Thyroid gland (tissue), 4 donors: Measurements from ENCODE around the gene KAZALD1.

Experiments used
- POLR2A ChIP-seq, 2 donors: fragments of 450-650 bp; IDR thresholded peaks; one replicate each; pipeline ENCODE4 v1.6.1; 2017; ENCODE audit warnings: antibody characterized with exemption in 2 of 2, mild to moderate bottlenecking in 2 of 2, moderate library complexity in 1 of 2
- TF ChIP-seq, protein P1 (sequence below), 6 experiments: fragments of 200-600 bp in 3 of 6; fragments of 450-650 bp in 3 of 6; sonication (generic) in 3 of 6; IDR thresholded peaks; one replicate each; pipeline ENCODE4 v1.5.1; 2016 to 2019; ENCODE audit warnings: antibody characterized with exemption in 6 of 6, mild to moderate bottlenecking in 2 of 6, inconsistent platforms in 1 of 6, moderate library complexity in 1 of 6

GRCh38 chr10:101111547-101111946 is 49.8 kb downstream of the KAZALD1 start:
- TF ChIP-seq, protein P1, sequence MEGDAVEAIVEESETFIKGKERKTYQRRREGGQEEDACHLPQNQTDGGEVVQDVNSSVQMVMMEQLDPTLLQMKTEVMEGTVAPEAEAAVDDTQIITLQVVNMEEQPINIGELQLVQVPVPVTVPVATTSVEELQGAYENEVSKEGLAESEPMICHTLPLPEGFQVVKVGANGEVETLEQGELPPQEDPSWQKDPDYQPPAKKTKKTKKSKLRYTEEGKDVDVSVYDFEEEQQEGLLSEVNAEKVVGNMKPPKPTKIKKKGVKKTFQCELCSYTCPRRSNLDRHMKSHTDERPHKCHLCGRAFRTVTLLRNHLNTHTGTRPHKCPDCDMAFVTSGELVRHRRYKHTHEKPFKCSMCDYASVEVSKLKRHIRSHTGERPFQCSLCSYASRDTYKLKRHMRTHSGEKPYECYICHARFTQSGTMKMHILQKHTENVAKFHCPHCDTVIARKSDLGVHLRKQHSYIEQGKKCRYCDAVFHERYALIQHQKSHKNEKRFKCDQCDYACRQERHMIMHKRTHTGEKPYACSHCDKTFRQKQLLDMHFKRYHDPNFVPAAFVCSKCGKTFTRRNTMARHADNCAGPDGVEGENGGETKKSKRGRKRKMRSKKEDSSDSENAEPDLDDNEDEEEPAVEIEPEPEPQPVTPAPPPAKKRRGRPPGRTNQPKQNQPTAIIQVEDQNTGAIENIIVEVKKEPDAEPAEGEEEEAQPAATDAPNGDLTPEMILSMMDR (IDR thresholded peaks at IDR 0.05), result no peak
- TF ChIP-seq POLR2A (IDR thresholded peaks at IDR 0.05), result no peak
